ENCODE results near the gene RAPGEF3.
A peak's percentile ranks its signal among the peaks of the same experiment; 100 is the strongest.

RAPGEF3 gene

GRCh38 chr12:47762850-47763465 lies 4.3 kb upstream of the RAPGEF3 start:
- no peak overlapping the region for H3K4me3 ChIP-seq (ENCODE audit: low read depth in 1 of 2, low read length in 2 of 2)
- no peaks in the 10 kb centered on the region for H3K27me3 ChIP-seq (ENCODE audit: control insufficient read depth in 1 of 2, insufficient read depth in 2 of 2, low read length in 2 of 2)
- no peaks in the 10 kb centered on the region for H3K36me3 ChIP-seq (ENCODE audit: insufficient read depth, low read length)
- no peaks in the 10 kb centered on the region for H3K9me3 ChIP-seq (ENCODE audit: low read length)
- H3K27ac ChIP-seq (ENCODE audit: low read depth, low read length) = no peak overlapping the region
- no peak overlapping the region for H3K9ac ChIP-seq (ENCODE audit: low read length)
- peaks cover 32% of the 10 kb centered on the region for H3K4me1 ChIP-seq (ENCODE audit: insufficient read depth, low read length)

- H3K9ac ChIP-seq (ENCODE audit: low read length) = peak overlapping the region; percentile 53
- peak overlapping the region; percentile 66 for H3K27ac ChIP-seq (ENCODE audit: low read depth, low read length)
- H3K4me1 ChIP-seq (ENCODE audit: insufficient read depth, low read length) = peaks cover 40% of the 10 kb centered on the region
- H3K4me3 ChIP-seq (ENCODE audit: low read depth in 1 of 2, low read length in 2 of 2) = peak overlapping the region; percentile 67 to 81
- no peaks in the 10 kb centered on the region for H3K9me3 ChIP-seq (ENCODE audit: low read length)
- no peaks in the 10 kb centered on the region for H3K27me3 ChIP-seq (ENCODE audit: control insufficient read depth in 1 of 2, insufficient read depth in 2 of 2, low read length in 2 of 2)
- no peaks in the 10 kb centered on the region for H3K36me3 ChIP-seq (ENCODE audit: insufficient read depth, low read length)
Observed at GRCh38 chr12:47758584-47758833, 171 bp downstream of the RAPGEF3 start.

- Histone ChIP-seq H3K9me3 (ENCODE audit: low read length) (no peaks in the 10 kb centered on the region), H3K9ac (ENCODE audit: low read length) (peak overlapping the region; percentile 53), H3K27me3 (ENCODE audit: control insufficient read depth in 1 of 2, insufficient read depth in 2 of 2, low read length in 2 of 2) (no peaks in the 10 kb centered on the region), H3K4me3 (ENCODE audit: low read depth in 1 of 2, low read length in 2 of 2) (peak overlapping the region; percentile 67 to 81), H3K36me3 (ENCODE audit: insufficient read depth, low read length) (no peaks in the 10 kb centered on the region), H3K4me1 (ENCODE audit: insufficient read depth, low read length) (peaks cover 45% of the 10 kb centered on the region), H3K27ac (ENCODE audit: low read depth, low read length) (peak overlapping the region; percentile 66)
Observed at GRCh38 chr12:47757840-47758583, 668 bp downstream of the RAPGEF3 start.

- Histone ChIP-seq H3K9me3 (ENCODE audit: low read length) (no peaks in the 10 kb centered on the region), H3K27ac (ENCODE audit: low read depth, low read length) (no peak overlapping the region), H3K27me3 (ENCODE audit: control insufficient read depth in 1 of 2, insufficient read depth in 2 of 2, low read length in 2 of 2) (no peaks in the 10 kb centered on the region), H3K4me3 (ENCODE audit: low read depth in 1 of 2, low read length in 2 of 2) (peak overlapping the region in 1 of 2 donors; percentile 81), H3K4me1 (ENCODE audit: insufficient read depth, low read length) (peaks cover 45% of the 10 kb centered on the region), H3K9ac (ENCODE audit: low read length) (no peak overlapping the region), H3K36me3 (ENCODE audit: insufficient read depth, low read length) (no peaks in the 10 kb centered on the region)
Observed at GRCh38 chr12:47757364-47757839, 1.3 kb downstream of the RAPGEF3 start.

- H3K36me3 ChIP-seq (ENCODE audit: insufficient read depth, low read length) = no peaks in the 10 kb centered on the region
- no peak overlapping the region for H3K4me3 ChIP-seq (ENCODE audit: low read depth in 1 of 2, low read length in 2 of 2)
- H3K27me3 ChIP-seq (ENCODE audit: control insufficient read depth in 1 of 2, insufficient read depth in 2 of 2, low read length in 2 of 2) = no peaks in the 10 kb centered on the region
- H3K4me1 ChIP-seq (ENCODE audit: insufficient read depth, low read length) = peaks cover 45% of the 10 kb centered on the region
- H3K9ac ChIP-seq (ENCODE audit: low read length) = no peak overlapping the region
- no peaks in the 10 kb centered on the region for H3K9me3 ChIP-seq (ENCODE audit: low read length)
- H3K27ac ChIP-seq (ENCODE audit: low read depth, low read length) = no peak overlapping the region
Observed at GRCh38 chr12:47755655-47756562, 2.8 kb downstream of the RAPGEF3 start.

- H3K36me3 ChIP-seq (ENCODE audit: insufficient read depth, low read length) = no peaks in the 10 kb centered on the region
- no peaks in the 10 kb centered on the region for H3K9me3 ChIP-seq (ENCODE audit: low read length)
- H3K4me3 ChIP-seq (ENCODE audit: low read depth in 1 of 2, low read length in 2 of 2) = no peak overlapping the region
- H3K9ac ChIP-seq (ENCODE audit: low read length) = no peak overlapping the region
- no peaks in the 10 kb centered on the region for H3K27me3 ChIP-seq (ENCODE audit: control insufficient read depth in 1 of 2, insufficient read depth in 2 of 2, low read length in 2 of 2)
- peaks cover 42% of the 10 kb centered on the region for H3K4me1 ChIP-seq (ENCODE audit: insufficient read depth, low read length)
- H3K27ac ChIP-seq (ENCODE audit: low read depth, low read length) = no peak overlapping the region
Observed at GRCh38 chr12:47754881-47755280, 3.8 kb downstream of the RAPGEF3 start.

GRCh38 chr12:47754126-47754525 lies 4.6 kb downstream of the RAPGEF3 start:
- Histone ChIP-seq H3K4me1 (ENCODE audit: insufficient read depth, low read length) (peaks cover 38% of the 10 kb centered on the region), H3K4me3 (ENCODE audit: low read depth in 1 of 2, low read length in 2 of 2) (no peak overlapping the region), H3K9ac (ENCODE audit: low read length) (no peak overlapping the region), H3K36me3 (ENCODE audit: insufficient read depth, low read length) (no peaks in the 10 kb centered on the region), H3K9me3 (ENCODE audit: low read length) (no peaks in the 10 kb centered on the region), H3K27me3 (ENCODE audit: control insufficient read depth in 1 of 2, insufficient read depth in 2 of 2, low read length in 2 of 2) (no peaks in the 10 kb centered on the region), H3K27ac (ENCODE audit: low read depth, low read length) (no peak overlapping the region)

- Histone ChIP-seq H3K27me3 (ENCODE audit: control insufficient read depth in 1 of 2, insufficient read depth in 2 of 2, low read length in 2 of 2) (no peaks in the 10 kb centered on the region), H3K27ac (ENCODE audit: low read depth, low read length) (no peak overlapping the region), H3K4me3 (ENCODE audit: low read depth in 1 of 2, low read length in 2 of 2) (no peak overlapping the region), H3K9ac (ENCODE audit: low read length) (no peak overlapping the region), H3K36me3 (ENCODE audit: insufficient read depth, low read length) (no peaks in the 10 kb centered on the region), H3K9me3 (ENCODE audit: low read length) (no peaks in the 10 kb centered on the region), H3K4me1 (ENCODE audit: insufficient read depth, low read length) (peaks cover 35% of the 10 kb centered on the region)
Observed at GRCh38 chr12:47753021-47754001, 5.4 kb downstream of the RAPGEF3 start.

GRCh38 chr12:47752552-47752951 lies 6.1 kb downstream of the RAPGEF3 start:
- no peak overlapping the region for H3K4me3 ChIP-seq (ENCODE audit: low read depth in 1 of 2, low read length in 2 of 2)
- H3K9ac ChIP-seq (ENCODE audit: low read length) = no peak overlapping the region
- H3K27me3 ChIP-seq (ENCODE audit: control insufficient read depth in 1 of 2, insufficient read depth in 2 of 2, low read length in 2 of 2) = no peaks in the 10 kb centered on the region
- H3K36me3 ChIP-seq (ENCODE audit: insufficient read depth, low read length) = no peaks in the 10 kb centered on the region
- no peak overlapping the region for H3K27ac ChIP-seq (ENCODE audit: low read depth, low read length)
- H3K4me1 ChIP-seq (ENCODE audit: insufficient read depth, low read length) = peaks cover 28% of the 10 kb centered on the region
- no peaks in the 10 kb centered on the region for H3K9me3 ChIP-seq (ENCODE audit: low read length)

- H3K27me3 ChIP-seq (ENCODE audit: control insufficient read depth in 1 of 2, insufficient read depth in 2 of 2, low read length in 2 of 2) = no peaks in the 10 kb centered on the region
- H3K9me3 ChIP-seq (ENCODE audit: low read length) = no peaks in the 10 kb centered on the region
- no peak overlapping the region for H3K27ac ChIP-seq (ENCODE audit: low read depth, low read length)
- H3K4me3 ChIP-seq (ENCODE audit: low read depth in 1 of 2, low read length in 2 of 2) = no peak overlapping the region
- no peaks in the 10 kb centered on the region for H3K36me3 ChIP-seq (ENCODE audit: insufficient read depth, low read length)
- H3K4me1 ChIP-seq (ENCODE audit: insufficient read depth, low read length) = peaks cover 24% of the 10 kb centered on the region
- H3K9ac ChIP-seq (ENCODE audit: low read length) = no peak overlapping the region
Observed at GRCh38 chr12:47752121-47752520, 6.6 kb downstream of the RAPGEF3 start.

Data from muscle layer of colon (tissue), 2 donors.